ENCODE measurements around the gene ESRRB.

- TF ChIP-seq CTCF (IDR thresholded peaks at IDR 0.05) (no peak), POLR2A (IDR thresholded peaks at IDR 0.05) (no peak)
These were observed 44.5 kb upstream of the ESRRB start for GRCh38 chr14:76331328-76332011.

All from breast epithelium (tissue), 3 donors.